ENCODE results near the gene PCDH9.

DNA sequence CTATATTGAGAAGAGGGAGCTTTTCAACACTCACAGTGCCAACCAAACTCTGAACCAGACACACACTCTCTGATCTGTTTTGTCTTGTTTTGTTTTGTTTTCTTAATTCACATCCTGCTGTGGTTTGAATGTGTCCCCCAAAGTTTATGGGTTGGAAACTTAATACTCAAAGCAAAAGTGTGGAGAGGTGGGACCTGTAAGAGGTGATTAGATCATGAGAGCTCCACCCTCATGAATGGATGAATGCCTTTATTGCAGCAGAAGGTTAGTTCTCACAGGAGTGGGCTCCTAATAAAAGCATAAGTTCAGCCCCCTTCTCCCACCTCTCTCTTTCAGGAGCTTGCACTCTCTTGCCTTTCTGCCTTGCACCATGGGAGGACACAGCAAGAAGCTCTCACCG is 957.1 kb downstream of the PCDH9 start:
- TF ChIP-seq, protein P1, sequence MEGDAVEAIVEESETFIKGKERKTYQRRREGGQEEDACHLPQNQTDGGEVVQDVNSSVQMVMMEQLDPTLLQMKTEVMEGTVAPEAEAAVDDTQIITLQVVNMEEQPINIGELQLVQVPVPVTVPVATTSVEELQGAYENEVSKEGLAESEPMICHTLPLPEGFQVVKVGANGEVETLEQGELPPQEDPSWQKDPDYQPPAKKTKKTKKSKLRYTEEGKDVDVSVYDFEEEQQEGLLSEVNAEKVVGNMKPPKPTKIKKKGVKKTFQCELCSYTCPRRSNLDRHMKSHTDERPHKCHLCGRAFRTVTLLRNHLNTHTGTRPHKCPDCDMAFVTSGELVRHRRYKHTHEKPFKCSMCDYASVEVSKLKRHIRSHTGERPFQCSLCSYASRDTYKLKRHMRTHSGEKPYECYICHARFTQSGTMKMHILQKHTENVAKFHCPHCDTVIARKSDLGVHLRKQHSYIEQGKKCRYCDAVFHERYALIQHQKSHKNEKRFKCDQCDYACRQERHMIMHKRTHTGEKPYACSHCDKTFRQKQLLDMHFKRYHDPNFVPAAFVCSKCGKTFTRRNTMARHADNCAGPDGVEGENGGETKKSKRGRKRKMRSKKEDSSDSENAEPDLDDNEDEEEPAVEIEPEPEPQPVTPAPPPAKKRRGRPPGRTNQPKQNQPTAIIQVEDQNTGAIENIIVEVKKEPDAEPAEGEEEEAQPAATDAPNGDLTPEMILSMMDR (conservative IDR thresholded peaks at IDR 0.05; ENCODE audit: low read depth, low read length): no peak
- TF ChIP-seq EZH2 (IDR thresholded peaks at IDR 0.05; ENCODE audit: borderline replicate concordance, low read depth, low read length, poor library complexity, severe bottlenecking): no peak

All from A673 (cell line).